Prostate gland (tissue), 2 donors: ENCODE data around the gene FOXI1.

ENCODE experiments used
- CTCF ChIP-seq, 4 experiments: fragments of 200-600 bp in 2 of 4; fragments of 450-650 bp in 2 of 4; sonication (generic) in 2 of 4; IDR thresholded peaks; 1 replicate in 3 of 4; 2 replicates in 1 of 4; pipeline ENCODE4 v1.5.1; 2016 to 2019; ENCODE audit warnings: antibody characterized with exemption in 4 of 4, mild to moderate bottlenecking in 2 of 4, moderate library complexity in 2 of 4
- POLR2A ChIP-seq: fragments of 450-650 bp; IDR thresholded peaks from one replicate; pipeline ENCODE4 v1.6.1; 2016; ENCODE audit warnings: antibody characterized with exemption, mild to moderate bottlenecking
- POLR2AphosphoS5 ChIP-seq: sonication (generic); formaldehyde crosslinking; IDR thresholded peaks from one replicate; pipeline ENCODE4 v1.6.1; 2017; ENCODE audit warnings: antibody characterized with exemption

DNA sequence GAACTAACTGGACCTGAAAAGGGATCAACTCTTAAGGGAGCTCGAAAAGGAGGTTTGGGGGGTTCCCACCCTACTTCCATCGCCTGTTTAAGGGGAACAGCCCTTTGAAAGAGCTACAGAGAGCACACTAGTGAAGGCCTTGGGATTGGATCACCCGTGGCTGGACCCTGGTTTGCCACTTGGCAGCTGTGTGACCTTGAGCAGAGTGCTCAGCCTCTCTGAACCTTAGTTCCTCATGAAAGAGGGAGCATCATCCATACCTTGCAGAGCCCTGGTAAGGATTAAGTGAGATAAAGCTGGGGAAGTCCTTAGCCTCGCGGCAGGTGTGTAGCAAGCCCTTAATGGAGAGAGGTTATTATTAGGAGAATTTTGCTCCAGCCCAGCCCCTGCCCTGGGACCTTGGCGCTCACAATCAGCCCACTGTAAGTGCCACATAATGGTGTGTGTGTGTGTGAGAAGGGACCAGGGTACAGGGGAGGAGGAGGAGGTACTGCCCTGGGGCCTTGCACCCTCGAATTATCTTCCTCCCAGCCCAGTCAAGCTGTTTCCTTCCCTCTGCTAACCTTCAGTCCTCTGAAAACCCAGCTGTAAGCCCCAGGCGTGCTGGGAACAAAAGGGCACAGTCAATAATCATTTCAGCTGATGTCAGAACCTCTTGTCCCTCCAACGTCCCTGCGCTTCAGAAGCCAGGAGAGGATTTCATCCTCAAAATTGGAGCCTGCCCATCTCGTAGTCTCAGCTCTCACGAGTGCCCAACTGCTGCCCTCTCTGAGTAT is 42.9 kb downstream of the FOXI1 start:
- no peak for TF ChIP-seq CTCF (IDR thresholded peaks at IDR 0.05)
- no peak for TF ChIP-seq POLR2AphosphoS5
- TF ChIP-seq POLR2A: no peak
